GM12865 (cell line): Measurements from ENCODE around the gene B4GALNT4.
"Not testable (repeated sequence)": the region's sequence is repeated elsewhere in the genome, so short reads cannot be mapped to it uniquely, and the experiment has no call there.

Source experiments
- DNase-seq: peaks from one replicate; pipeline ENCODE4 v3.0.0; 2010; ENCODE audit warnings: low read depth
- H3K4me3 ChIP-seq: 2 replicates; pipeline ENCODE4 v1.5.1; 2011; ENCODE audit warnings: mild to moderate bottlenecking, low read depth, low read length, control low read depth
- TF ChIP-seq, protein P1 (sequence below): IDR thresholded peaks from 2 replicates; pipeline ENCODE4 v1.5.1; 2011; ENCODE audit warnings: low read length, control low read depth, low read depth, inconsistent platforms; ENCODE audit not compliant: insufficient read depth; ENCODE audit errors: missing control alignments

The B4GALNT4 gene

DNA sequence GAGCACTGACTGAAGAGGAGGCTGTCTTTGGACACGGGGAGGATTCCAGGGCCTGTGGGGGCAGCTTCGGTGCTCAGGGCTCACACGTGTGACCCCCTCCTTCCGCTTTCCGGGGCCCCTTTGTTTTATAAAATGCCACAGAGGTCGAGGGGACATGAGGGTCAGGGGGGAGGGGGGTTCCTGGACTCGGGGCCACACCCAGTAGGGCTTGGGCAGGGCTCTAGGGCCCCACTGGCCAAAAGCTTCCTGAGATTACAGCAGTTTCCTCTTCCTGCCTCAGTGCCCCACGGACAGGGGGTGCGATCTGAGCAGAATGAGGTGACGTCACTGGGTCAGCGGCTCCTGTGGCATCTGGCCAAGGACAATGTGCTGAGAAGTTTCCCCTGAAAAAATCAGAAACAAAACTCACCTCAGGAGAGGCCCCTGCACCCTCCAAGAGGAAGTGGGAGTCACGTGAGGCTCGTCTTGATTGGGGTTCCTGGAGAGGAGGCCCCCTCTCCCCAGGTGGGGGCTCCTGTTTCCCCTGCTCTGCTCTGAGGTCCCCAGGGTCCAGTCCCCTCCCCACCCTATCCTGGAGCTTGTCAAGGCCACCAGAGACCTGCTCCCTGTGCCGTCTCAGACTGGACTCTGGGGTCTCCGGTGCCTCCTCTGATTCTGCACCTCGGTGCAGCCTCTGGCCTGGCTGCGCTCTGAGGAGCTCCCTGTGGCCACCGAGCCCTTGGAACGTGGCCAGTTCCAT, 42.3 kb upstream of the B4GALNT4 start:
- H3K4me3 ChIP-seq, result peak overlapping the region; percentile 40
- TF ChIP-seq, protein P1, sequence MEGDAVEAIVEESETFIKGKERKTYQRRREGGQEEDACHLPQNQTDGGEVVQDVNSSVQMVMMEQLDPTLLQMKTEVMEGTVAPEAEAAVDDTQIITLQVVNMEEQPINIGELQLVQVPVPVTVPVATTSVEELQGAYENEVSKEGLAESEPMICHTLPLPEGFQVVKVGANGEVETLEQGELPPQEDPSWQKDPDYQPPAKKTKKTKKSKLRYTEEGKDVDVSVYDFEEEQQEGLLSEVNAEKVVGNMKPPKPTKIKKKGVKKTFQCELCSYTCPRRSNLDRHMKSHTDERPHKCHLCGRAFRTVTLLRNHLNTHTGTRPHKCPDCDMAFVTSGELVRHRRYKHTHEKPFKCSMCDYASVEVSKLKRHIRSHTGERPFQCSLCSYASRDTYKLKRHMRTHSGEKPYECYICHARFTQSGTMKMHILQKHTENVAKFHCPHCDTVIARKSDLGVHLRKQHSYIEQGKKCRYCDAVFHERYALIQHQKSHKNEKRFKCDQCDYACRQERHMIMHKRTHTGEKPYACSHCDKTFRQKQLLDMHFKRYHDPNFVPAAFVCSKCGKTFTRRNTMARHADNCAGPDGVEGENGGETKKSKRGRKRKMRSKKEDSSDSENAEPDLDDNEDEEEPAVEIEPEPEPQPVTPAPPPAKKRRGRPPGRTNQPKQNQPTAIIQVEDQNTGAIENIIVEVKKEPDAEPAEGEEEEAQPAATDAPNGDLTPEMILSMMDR, result no peak
- DNase-seq, result peak; percentile 94

DNA sequence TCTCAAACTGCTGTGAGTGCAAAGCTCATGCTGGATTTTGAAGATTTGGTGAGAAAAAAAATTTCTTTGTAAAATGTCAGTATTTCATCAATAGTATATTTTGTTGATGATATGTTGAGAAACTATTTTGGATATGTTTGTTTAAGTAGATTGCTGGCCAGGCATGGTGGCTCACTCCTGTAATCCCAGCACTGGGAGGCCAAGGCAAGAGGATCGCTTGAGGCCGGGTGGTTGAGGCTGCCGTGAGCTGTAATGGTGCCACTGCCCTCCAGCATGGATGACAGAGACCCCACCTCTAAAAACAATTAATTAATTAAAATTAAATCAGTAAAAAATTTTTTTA, 41.7 kb upstream of the B4GALNT4 start:
- H3K4me3 ChIP-seq, result no peak overlapping the region; the same call in 1 of the 2 replicates
- DNase-seq, result no peak
- TF ChIP-seq, protein P1, result no peak

DNA sequence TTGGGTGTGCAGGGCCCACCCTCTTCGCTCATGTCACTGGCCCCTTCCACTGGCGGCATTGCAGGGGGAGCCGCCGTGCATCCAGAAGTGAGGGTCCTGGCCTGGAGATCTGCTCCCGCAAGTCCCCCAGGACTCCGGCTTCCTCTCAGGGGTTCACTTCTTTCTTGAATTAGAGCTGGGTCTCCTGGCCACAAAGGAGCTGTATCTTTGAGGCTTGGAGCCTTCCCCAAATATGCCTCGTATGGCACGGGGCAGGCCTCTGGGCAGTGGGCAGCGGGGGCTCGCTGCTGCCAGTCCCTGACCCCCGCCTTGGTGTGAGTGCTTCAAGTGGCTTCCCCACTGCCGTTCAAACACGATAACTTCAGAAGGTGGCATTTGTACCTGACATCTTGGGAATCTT, 41.3 kb upstream of the B4GALNT4 start:
- DNase-seq, result no peak
- no peak overlapping the region for H3K4me3 ChIP-seq
- TF ChIP-seq, protein P1, result no peak

DNA sequence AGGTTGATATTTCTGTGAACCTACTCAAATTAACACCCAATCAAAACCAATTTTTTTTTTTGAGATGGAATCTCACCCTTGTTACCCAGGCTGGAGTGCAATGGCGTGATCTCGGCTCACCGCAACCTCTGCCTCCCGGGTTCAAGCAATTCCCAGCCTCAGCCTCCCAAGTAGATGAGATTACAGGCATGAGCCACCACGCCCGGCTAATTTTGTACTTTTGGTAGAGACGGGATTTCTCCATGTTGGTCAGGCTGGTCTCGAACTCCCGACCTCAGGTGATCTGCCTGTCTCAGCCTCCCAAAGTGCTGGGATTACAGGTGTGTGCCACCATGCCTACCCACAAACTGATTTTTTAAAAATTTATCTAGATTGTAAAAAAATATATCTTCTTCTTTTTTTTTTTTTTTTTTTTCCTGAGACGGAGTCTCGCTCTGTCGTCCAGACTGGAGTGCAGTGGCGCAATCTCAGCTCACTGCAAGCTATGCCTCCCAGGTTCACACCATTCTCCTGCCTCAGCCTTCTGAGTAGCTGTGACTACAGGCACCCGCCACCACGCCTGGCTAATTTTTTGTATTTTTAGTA, 40.7 kb upstream of the B4GALNT4 start:
- not testable (repeated sequence) for H3K4me3 ChIP-seq

GRCh38 chr11:329886-330253, 39.4 kb upstream of the B4GALNT4 start:
- H3K4me3 ChIP-seq, result no peak overlapping the region
- TF ChIP-seq, protein P1, result no peak
- no peak for DNase-seq

More for the DNA sequence above, 40.7 kb upstream of the B4GALNT4 start:
- not testable (repeated sequence) for DNase-seq

DNA sequence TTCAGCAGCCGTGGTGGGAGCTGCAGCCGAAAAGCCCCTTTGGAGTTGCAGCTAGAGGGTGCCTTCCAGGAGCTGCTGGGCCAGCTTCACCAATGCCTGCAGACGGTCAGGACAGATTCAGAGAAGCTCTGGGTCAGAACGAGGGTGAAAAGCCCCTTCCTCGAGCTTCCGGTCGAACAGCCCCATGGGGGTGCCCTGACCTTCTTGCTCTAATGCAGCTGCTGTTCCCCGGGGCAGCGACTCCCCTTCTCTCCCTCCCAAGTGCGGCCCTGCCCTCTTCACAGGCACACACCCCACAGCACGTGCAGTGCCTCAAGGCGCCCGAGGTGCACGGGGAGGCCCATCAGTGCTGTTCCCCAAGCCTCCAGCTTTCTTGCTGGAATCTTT, 39.0 kb upstream of the B4GALNT4 start:
- no peak overlapping the region for H3K4me3 ChIP-seq
- DNase-seq, result no peak
- TF ChIP-seq, protein P1, result no peak

GRCh38 chr11:330694-331357, 38.5 kb upstream of the B4GALNT4 start:
- DNase-seq, result peak; percentile 78
- no peak overlapping the region for H3K4me3 ChIP-seq

More at GRCh38 chr11:330694-331357, 38.5 kb upstream of the B4GALNT4 start:
- TF ChIP-seq, protein P1, result no peak
